LNCaP clone FGC (cell line): ENCODE measurements around the gene SLC4A4.

Source experiments
- DNase-seq: peaks from one replicate; pipeline ENCODE4 v3.0.0-alpha.2; 2011; ENCODE audit warnings: low read depth
- H3K4me3 ChIP-seq: 2 replicates; pipeline ENCODE4 v1.5.1; 2011; ENCODE audit warnings: mild to moderate bottlenecking, low read depth, low read length, control low read depth
- TF ChIP-seq, protein P1 (sequence below): IDR thresholded peaks from 2 replicates; pipeline ENCODE4 v1.5.1; 2012; ENCODE audit warnings: mild to moderate bottlenecking; ENCODE audit not compliant: control insufficient read depth, insufficient read depth; ENCODE audit errors: extremely low read depth

Gene SLC4A4

DNA sequence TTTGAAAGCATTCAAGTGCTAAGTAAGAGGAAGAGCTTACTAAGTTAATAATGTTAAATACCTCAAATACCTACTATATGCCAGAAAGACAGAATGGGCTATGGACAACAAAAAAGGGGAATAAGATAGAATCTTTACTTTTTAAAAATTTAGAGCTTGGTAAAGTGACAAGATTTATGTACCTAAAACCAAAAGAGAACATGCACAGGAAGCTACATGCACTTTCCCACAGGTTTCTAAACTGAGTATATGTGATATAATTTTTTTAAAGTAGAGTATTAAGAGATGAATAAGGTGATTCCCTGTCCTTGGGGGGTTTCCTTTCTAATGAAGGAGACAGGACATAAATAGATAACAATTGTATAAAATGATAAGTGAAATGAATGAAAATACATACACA lies 30.7 kb downstream of the SLC4A4 start:
- TF ChIP-seq, protein P1, sequence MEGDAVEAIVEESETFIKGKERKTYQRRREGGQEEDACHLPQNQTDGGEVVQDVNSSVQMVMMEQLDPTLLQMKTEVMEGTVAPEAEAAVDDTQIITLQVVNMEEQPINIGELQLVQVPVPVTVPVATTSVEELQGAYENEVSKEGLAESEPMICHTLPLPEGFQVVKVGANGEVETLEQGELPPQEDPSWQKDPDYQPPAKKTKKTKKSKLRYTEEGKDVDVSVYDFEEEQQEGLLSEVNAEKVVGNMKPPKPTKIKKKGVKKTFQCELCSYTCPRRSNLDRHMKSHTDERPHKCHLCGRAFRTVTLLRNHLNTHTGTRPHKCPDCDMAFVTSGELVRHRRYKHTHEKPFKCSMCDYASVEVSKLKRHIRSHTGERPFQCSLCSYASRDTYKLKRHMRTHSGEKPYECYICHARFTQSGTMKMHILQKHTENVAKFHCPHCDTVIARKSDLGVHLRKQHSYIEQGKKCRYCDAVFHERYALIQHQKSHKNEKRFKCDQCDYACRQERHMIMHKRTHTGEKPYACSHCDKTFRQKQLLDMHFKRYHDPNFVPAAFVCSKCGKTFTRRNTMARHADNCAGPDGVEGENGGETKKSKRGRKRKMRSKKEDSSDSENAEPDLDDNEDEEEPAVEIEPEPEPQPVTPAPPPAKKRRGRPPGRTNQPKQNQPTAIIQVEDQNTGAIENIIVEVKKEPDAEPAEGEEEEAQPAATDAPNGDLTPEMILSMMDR, result no peak
- no peak overlapping the region for H3K4me3 ChIP-seq
- no peak for DNase-seq

DNA sequence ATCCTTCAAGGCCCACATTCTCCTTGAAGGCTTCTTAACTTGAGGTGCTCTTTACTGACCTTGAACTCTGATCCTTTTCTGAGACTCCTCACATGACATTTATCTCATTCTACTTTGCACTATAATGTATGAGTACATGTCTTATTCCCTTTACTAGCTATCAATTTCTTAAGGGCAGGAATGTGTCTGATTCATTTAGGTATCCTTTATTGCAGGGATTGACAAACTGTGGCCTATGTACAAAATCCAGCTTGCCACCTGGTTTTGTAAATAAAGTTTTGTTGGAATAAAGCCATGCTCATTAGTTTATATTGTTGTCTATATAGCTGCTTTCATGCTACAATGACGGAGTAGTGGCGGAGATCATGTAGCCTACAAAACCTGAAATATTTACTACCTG lies 36.7 kb downstream of the SLC4A4 start:
- TF ChIP-seq, protein P1, result no peak
- no peak for DNase-seq
- no peak overlapping the region for H3K4me3 ChIP-seq

DNA sequence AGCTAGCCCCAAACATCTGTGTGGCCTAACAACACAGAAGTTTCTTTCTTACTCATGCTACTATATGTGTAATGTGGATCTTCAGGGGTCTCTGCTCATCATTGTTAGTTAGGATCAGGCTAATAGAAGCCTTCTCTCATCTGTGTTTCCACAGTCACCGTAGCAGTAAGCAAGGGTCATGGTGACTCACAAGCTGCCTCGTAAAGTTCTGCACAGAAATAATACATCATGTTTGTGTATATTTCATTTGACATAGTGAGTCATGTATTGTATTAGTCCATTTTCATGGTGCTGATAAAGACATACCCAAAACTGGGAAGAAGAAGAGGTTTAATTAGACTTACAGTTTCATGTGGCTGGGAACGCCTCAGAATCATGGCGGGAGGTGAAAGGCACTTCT lies 38.7 kb downstream of the SLC4A4 start:
- peak; percentile 31 for DNase-seq

DNA sequence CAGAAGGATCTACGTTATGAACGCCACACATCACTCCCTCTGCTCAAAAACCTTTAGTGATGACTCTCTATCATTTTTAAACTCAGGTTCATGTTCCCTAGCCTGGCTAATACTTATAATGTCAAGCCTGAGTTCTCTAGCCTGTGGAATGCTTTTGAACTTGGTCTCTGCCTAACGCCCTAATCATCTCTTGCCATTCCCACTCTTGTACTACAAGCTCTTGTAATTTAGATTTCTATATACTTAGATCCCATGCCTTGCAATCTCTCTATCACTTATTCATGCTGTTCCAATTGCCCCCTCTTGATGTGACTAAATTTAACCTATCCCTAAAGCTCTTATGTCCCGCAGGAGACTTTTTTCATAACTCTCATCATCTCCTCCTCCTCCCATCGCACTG lies 40.3 kb downstream of the SLC4A4 start:
- no peak for DNase-seq
- TF ChIP-seq, protein P1, result no peak
- H3K4me3 ChIP-seq, result no peak overlapping the region

More for the DNA sequence above, 38.7 kb downstream of the SLC4A4 start:
- TF ChIP-seq, protein P1, result no peak
- no peak overlapping the region for H3K4me3 ChIP-seq

DNA sequence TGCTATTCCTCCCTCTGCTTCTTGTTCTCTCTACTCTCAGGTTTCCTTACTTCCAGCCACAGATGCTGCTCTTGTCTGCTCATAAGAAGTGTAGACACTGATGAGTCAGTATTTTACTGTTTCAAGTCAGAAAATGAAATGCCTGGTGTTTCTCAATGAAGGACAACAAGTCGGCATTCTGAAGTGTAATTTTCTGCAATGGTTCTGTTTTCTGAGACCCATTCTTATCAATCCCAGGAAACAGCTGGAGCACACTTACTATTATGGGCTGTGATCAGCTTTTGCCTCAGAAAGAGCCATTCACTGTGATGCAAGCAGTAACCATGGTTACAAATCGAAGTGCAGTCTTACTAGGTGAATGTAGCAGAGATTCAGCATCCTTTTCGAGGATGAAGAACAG lies 42.0 kb downstream of the SLC4A4 start:
- no peak for DNase-seq
- H3K4me3 ChIP-seq, result no peak overlapping the region
- TF ChIP-seq, protein P1, result no peak

DNA sequence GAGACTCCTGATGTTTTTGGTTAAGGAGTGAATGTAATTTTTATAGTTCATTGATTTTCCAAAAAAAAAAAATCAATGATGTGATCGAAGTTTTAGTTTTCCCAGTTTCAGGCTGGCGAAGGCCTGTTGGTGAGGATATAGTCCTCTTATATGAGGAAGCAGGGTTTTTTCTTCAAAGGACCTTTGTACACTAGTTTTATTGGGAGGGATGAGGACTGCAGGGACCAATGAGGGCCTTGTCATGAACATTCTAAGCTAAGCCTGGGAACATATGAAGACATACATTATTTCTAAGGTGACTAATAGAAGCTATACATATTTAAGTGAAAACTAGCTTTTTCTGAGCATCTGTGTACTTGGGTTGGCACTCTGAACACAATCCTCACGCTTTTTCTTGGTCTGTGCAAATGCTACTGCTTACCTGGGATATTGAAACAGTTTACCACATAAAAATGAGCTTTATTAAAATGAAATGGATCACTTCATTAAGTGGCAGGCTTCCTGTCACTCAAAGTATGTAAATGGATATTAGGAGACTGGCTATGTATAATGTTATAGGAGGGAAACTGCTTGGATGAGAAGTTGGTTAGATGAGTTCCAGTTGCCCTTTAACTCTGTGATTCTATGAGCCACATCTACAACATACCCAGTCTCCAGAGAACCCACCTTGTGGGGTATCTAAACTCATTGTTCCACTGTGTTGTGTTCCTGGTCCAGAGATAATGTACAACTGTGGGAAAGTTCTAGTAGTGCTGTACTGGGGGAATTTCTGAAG lies 43.5 kb downstream of the SLC4A4 start:
- TF ChIP-seq, protein P1, result no peak
- no peak for DNase-seq
- H3K4me3 ChIP-seq, result no peak overlapping the region
